Right lobe of liver (tissue), 4 donors: ENCODE data around the gene GALNT14.

ENCODE experiments used
- CTCF ChIP-seq, 4 donors: fragments of 200-600 bp in 3 of 4; fragments of 450-650 bp in 1 of 4; IDR thresholded peaks; one replicate each; pipeline versions ENCODE4 v1.5.1 to v1.8.0; 2016 to 2022; ENCODE audit warnings: antibody characterized with exemption in 4 of 4, mild to moderate bottlenecking in 2 of 4
- POLR2A ChIP-seq: fragments of 450-650 bp; IDR thresholded peaks from one replicate; pipeline ENCODE4 v1.6.1; 2017; ENCODE audit warnings: antibody characterized with exemption, mild to moderate bottlenecking
- donor health status: DM: no; HTN: no; CAD: no.
- donor health status: DM: no; HTN: no; CAD: no.
- donor health status: DM: no; HTN: yes; CAD: no.

- no peak for TF ChIP-seq POLR2A
- TF ChIP-seq CTCF (IDR thresholded peaks at IDR 0.05), result no peak
Measured at GRCh38 chr2:31037058-31037457, 101.2 kb downstream of the GALNT14 start.
